HEK293 (cell line): ENCODE data around the gene GBP3.

Experiments used
- CTCF ChIA-PET: fragments of 350-600 bp; formaldehyde crosslinking; extraction: SDS; loops from one replicate; lab custom pipeline; 2021; ENCODE audit warnings: antibody characterized with exemption; lab: Yijun Ruan, JAX
- POLR2A ChIA-PET: fragments of 300-600 bp; formaldehyde crosslinking; extraction: SDS; loops from one replicate; lab custom pipeline; 2020; ENCODE audit warnings: antibody characterized with exemption, inconsistent platforms; lab: Yijun Ruan, JAX
- H3K27ac ChIP-seq: fragments of 200-500 bp; sonication (Bioruptor generic); 2 replicates; pipeline ENCODE4 v1.5.1; 2014; ENCODE audit warnings: low read depth, low read length, control low read depth, inconsistent platforms; ENCODE audit errors: extremely low read depth
- H3K36me3 ChIP-seq, 2 experiments: fragments of 200-500 bp in 1 of 2; sonication (Bioruptor generic) in 1 of 2; 1 replicate in 1 of 2; 2 replicates in 1 of 2; pipeline ENCODE4 v1.5.1; 2014 to 2017; ENCODE audit warnings: inconsistent platforms in 2 of 2, low read length in 2 of 2; ENCODE audit not compliant: control insufficient read depth in 2 of 2, insufficient read depth in 1 of 2
- H3K4me1 ChIP-seq: fragments of 200-500 bp; sonication (Bioruptor generic); 2 replicates; pipeline ENCODE4 v1.5.1; 2014; ENCODE audit warnings: mild to moderate bottlenecking, low read length, inconsistent platforms; ENCODE audit not compliant: control insufficient read depth, insufficient read depth
- H3K4me3 ChIP-seq: 2 replicates; pipeline ENCODE4 v1.5.1; 2011; ENCODE audit warnings: low read depth, mild to moderate bottlenecking, control low read depth, low read length, moderate library complexity
- H3K9me3 ChIP-seq: fragments of 200-500 bp; sonication (Bioruptor generic); 2 replicates; pipeline ENCODE4 v1.5.1; 2014; ENCODE audit warnings: low read depth, low read length, inconsistent platforms; ENCODE audit not compliant: control insufficient read depth, insufficient read depth
- ATF2 ChIP-seq: fragments of 450-650 bp; formaldehyde crosslinking; IDR thresholded peaks from 2 replicates; pipeline ENCODE4 v1.5.1; 2016; ENCODE audit warnings: missing biosample characterization, missing genetic modification characterization, low read depth
- BCL6B ChIP-seq: fragments of 450-650 bp; formaldehyde crosslinking; IDR thresholded peaks from 2 replicates; pipeline ENCODE4 v1.5.1; 2017; ENCODE audit warnings: missing biosample characterization, missing genetic modification characterization
- KLF1 ChIP-seq: fragments of 450-650 bp; formaldehyde crosslinking; IDR thresholded peaks from 2 replicates; pipeline ENCODE4 v1.5.1; 2016; ENCODE audit warnings: missing biosample characterization, missing genetic modification characterization
- PRDM1 ChIP-seq: fragments of 450-650 bp; formaldehyde crosslinking; IDR thresholded peaks from 2 replicates; pipeline ENCODE4; 2016; ENCODE audit warnings: missing biosample characterization, missing genetic modification characterization
- ZBTB10 ChIP-seq: fragments of 450-650 bp; formaldehyde crosslinking; IDR thresholded peaks from 2 replicates; pipeline ENCODE4 v1.5.1; 2016; ENCODE audit warnings: missing biosample characterization, missing genetic modification characterization
- ZBTB17 ChIP-seq: fragments of 450-650 bp; formaldehyde crosslinking; IDR thresholded peaks from 2 replicates; pipeline ENCODE4 v1.5.1; 2016; ENCODE audit warnings: missing biosample characterization, missing genetic modification characterization
- ZBTB8A ChIP-seq: fragments of 450-650 bp; formaldehyde crosslinking; IDR thresholded peaks from 2 replicates; pipeline ENCODE4 v1.5.1; 2016; ENCODE audit warnings: missing biosample characterization, missing genetic modification characterization
- ZFP37 ChIP-seq: fragments of 450-650 bp; formaldehyde crosslinking; IDR thresholded peaks from 2 replicates; pipeline ENCODE4 v1.5.1; 2016; ENCODE audit warnings: missing biosample characterization, missing genetic modification characterization
- ZNF341 ChIP-seq: fragments of 450-650 bp; formaldehyde crosslinking; IDR thresholded peaks from 2 replicates; pipeline ENCODE4; 2016; ENCODE audit warnings: low read depth, missing biosample characterization, missing genetic modification characterization
- ZNF362 ChIP-seq: fragments of 450-650 bp; formaldehyde crosslinking; IDR thresholded peaks from 2 replicates; pipeline ENCODE4 v1.5.1; 2016; ENCODE audit warnings: missing biosample characterization, missing genetic modification characterization
- ZNF530 ChIP-seq: fragments of 450-650 bp; formaldehyde crosslinking; IDR thresholded peaks from 2 replicates; pipeline ENCODE4 v1.5.1; 2016; ENCODE audit warnings: low read depth, missing biosample characterization, missing genetic modification characterization
- ZNF549 ChIP-seq: fragments of 450-650 bp; IDR thresholded peaks from 2 replicates; pipeline ENCODE4 v1.5.1; 2018; ENCODE audit warnings: missing biosample characterization, missing genetic modification characterization, mild to moderate bottlenecking, inconsistent platforms, moderate library complexity
- ZNF560 ChIP-seq: fragments of 450-650 bp; formaldehyde crosslinking; IDR thresholded peaks from 2 replicates; pipeline ENCODE4 v1.5.1; 2017; ENCODE audit warnings: missing biosample characterization, missing genetic modification characterization, borderline replicate concordance
- ZNF626 ChIP-seq: fragments of 450-650 bp; sonication (Bioruptor Pico); formaldehyde crosslinking; IDR thresholded peaks from 2 replicates; pipeline ENCODE4 v1.5.1; 2018; ENCODE audit warnings: missing biosample characterization, missing genetic modification characterization, inconsistent platforms
- ZNF654 ChIP-seq: fragments of 450-650 bp; formaldehyde crosslinking; IDR thresholded peaks from 2 replicates; pipeline ENCODE4 v1.5.1; 2016; ENCODE audit warnings: low read depth, missing biosample characterization, missing genetic modification characterization
- ZNF792 ChIP-seq: fragments of 450-650 bp; formaldehyde crosslinking; IDR thresholded peaks from 2 replicates; pipeline ENCODE4 v1.5.1; 2016; ENCODE audit warnings: missing biosample characterization, missing genetic modification characterization
- ZNF837 ChIP-seq: fragments of 450-650 bp; formaldehyde crosslinking; IDR thresholded peaks from 2 replicates; pipeline ENCODE4 v1.5.1; 2016; ENCODE audit warnings: missing biosample characterization, missing genetic modification characterization
- ZSCAN16 ChIP-seq: fragments of 450-650 bp; formaldehyde crosslinking; IDR thresholded peaks from 2 replicates; pipeline ENCODE4 v1.5.1; 2016; ENCODE audit warnings: missing biosample characterization, missing genetic modification characterization

GBP3 gene

GRCh38 chr1:88973520-88974137 lies 49.0 kb downstream of the GBP3 start:
- Histone ChIP-seq H3K27ac (no peak overlapping the region), H3K9me3 (no peaks in the 10 kb centered on the region), H3K4me1 (no peaks in the 10 kb centered on the region), H3K4me3 (no peak overlapping the region), H3K36me3 (peaks cover 3 to 14% of the 10 kb centered on the region in 2 experiments)
- ChIA-PET POLR2A (interaction anchor here (0.8 kb wide), 1 partner anchor 11 kb away, joined by 5 read pairs; no protein-coding TSS in a partner anchor), CTCF (interaction anchor here (0.6 to 3.3 kb wide), 21 partner anchors 10 to 1643 kb away, joined by 3 to 24 read pairs (median 4); no protein-coding TSS in a partner anchor)
- TF ChIP-seq ZBTB10 (tag by site-specific recombination) = no peak
- TF ChIP-seq ZNF549 (tag by site-specific recombination) = no peak
- TF ChIP-seq ZBTB8A (tag by site-specific recombination) = no peak
- peak; percentile 61 for TF ChIP-seq ZNF654
- peak; percentile 34; the same call in 1 of the 2 replicates for TF ChIP-seq ZNF362

- Histone ChIP-seq H3K36me3 (peaks cover 40 to 79% of the 10 kb centered on the region in 2 experiments), H3K27ac (no peak overlapping the region), H3K4me3 (no peak overlapping the region), H3K4me1 (no peaks in the 10 kb centered on the region), H3K9me3 (no peaks in the 10 kb centered on the region)
- CTCF ChIA-PET = no interaction called here
- TF ChIP-seq ZNF837 (tag by site-specific recombination) (no peak), ZBTB17 (tag by site-specific recombination) (no peak), KLF1 (tag by site-specific recombination) (no peak), ZNF560 (tag by site-specific recombination) (no peak), ZNF792 (tag by site-specific recombination) (no peak), ZNF530 (tag by site-specific recombination) (no peak), PRDM1 (no peak), ZSCAN16 (tag by site-specific recombination) (no peak), ATF2 (no peak), ZBTB8A (tag by site-specific recombination) (no peak)
- POLR2A ChIA-PET = no interaction called here
These were observed 60.9 kb downstream of the GBP3 start for GRCh38 chr1:88961647-88962275.

- no peak overlapping the region for H3K27ac ChIP-seq
- CTCF ChIA-PET = no interaction called here
- no peaks in the 10 kb centered on the region for H3K4me1 ChIP-seq
- TF ChIP-seq ZNF341 (tag by site-specific recombination) = no peak
- TF ChIP-seq ZNF626 (tag by site-specific recombination) = no peak
- no peak for TF ChIP-seq BCL6B (tag by site-specific recombination)
- TF ChIP-seq ZFP37 = no peak
- TF ChIP-seq, all 188 proteins: peak for 0
- POLR2A ChIA-PET = no interaction called here
- Histone ChIP-seq H3K36me3 (peaks cover 37 to 82% of the 10 kb centered on the region in 2 experiments), H3K9me3 (no peaks in the 10 kb centered on the region), H3K4me3 (no peak overlapping the region)
These were observed 61.6 kb downstream of the GBP3 start for GRCh38 chr1:88961081-88961480.
